ENCODE results near the gene NAV1.

The NAV1 gene

DNA sequence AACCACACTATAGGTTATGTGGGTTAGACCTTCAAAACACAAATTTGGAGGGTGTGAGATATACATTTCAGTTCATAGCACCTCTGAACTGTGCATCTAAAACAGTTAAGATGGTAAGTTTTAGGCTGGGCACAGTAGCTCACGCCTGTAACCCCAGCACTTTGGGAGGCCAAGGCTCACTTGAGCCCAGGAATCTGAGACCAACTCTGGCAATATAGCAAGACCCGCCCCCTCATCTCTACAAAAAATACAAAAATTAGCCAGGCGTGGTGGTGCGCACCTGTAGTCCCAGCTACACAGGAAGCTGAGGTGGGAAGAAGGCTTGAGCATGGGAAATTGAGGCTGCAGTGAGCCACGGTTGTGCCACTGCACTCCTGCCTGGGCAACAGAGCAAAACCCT is 47.9 kb downstream of the NAV1 start:
- TF ChIP-seq, protein P1, sequence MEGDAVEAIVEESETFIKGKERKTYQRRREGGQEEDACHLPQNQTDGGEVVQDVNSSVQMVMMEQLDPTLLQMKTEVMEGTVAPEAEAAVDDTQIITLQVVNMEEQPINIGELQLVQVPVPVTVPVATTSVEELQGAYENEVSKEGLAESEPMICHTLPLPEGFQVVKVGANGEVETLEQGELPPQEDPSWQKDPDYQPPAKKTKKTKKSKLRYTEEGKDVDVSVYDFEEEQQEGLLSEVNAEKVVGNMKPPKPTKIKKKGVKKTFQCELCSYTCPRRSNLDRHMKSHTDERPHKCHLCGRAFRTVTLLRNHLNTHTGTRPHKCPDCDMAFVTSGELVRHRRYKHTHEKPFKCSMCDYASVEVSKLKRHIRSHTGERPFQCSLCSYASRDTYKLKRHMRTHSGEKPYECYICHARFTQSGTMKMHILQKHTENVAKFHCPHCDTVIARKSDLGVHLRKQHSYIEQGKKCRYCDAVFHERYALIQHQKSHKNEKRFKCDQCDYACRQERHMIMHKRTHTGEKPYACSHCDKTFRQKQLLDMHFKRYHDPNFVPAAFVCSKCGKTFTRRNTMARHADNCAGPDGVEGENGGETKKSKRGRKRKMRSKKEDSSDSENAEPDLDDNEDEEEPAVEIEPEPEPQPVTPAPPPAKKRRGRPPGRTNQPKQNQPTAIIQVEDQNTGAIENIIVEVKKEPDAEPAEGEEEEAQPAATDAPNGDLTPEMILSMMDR (IDR thresholded peaks at IDR 0.05) = no peak
- Histone ChIP-seq H3K4me1 (ENCODE audit: control insufficient read depth in 1 of 2, insufficient read depth in 1 of 2, low read depth in 1 of 2, low read length in 1 of 2) (peaks cover 0 to 4% of the 10 kb centered on the region in 2 experiments), H3K4me3 (ENCODE audit: low read depth in 1 of 2, low read length in 1 of 2) (no peak overlapping the region), H3K27ac (no peak overlapping the region), H3K27me3 (no peaks in the 10 kb centered on the region), H3K36me3 (no peaks in the 10 kb centered on the region), H3K9me3 (no peaks in the 10 kb centered on the region)

DNA sequence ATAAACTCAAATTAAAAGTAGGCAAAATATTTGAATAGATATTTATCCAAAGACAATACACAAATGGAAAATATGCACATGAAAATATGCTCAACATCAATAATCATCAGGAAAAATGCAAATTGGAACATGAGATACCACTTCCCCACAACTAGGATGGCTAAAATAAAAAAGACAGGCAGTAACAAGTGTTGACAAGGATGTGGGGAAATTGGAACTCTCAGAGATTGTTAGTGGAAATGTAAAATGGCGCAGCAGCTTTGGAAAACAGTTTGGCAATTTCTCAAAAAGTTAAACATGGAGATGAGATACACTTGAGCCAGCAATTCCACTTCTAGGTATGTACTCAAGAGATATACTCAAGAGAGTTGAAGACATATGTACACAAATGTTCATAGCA is 48.8 kb downstream of the NAV1 start:
- Histone ChIP-seq H3K27ac (no peak overlapping the region), H3K9me3 (no peaks in the 10 kb centered on the region), H3K36me3 (no peaks in the 10 kb centered on the region), H3K4me3 (ENCODE audit: low read depth in 1 of 2, low read length in 1 of 2) (no peak overlapping the region), H3K4me1 (ENCODE audit: control insufficient read depth in 1 of 2, insufficient read depth in 1 of 2, low read depth in 1 of 2, low read length in 1 of 2) (peaks cover 5 to 10% of the 10 kb centered on the region in 2 experiments), H3K27me3 (no peaks in the 10 kb centered on the region)
- TF ChIP-seq, protein P1 (IDR thresholded peaks at IDR 0.05) = no peak
